Mesenteric fat pad (tissue), 1 donor: ENCODE data around the gene SPDYE1. TPM values are rescaled to one million over a fixed set of nuclear protein-coding genes. Genes with fewer than 3 reads are reported as not detected.

ENCODE experiments used
- microRNA-seq: library from miRNA; unstranded; fragments of <30 nt; microRNA quantifications from one replicate; pipeline ENCODE4 v1.2.0, GENCODE V29; 2020; ENCODE audit warnings: borderline number of aligned reads
- total RNA-seq: library from RNA; stranded (reverse); fragmentation: NEBNext Ultra II Directional; extraction: Animal tissue kit (Norgen Biotek cat#: 25700); gene quantifications from one replicate; pipeline ENCODE4 v1.2.1, GENCODE V29; 2021
- donor health status: DM: yes; HTN: yes; CAD: no.

Gene SPDYE1
- total RNA-seq, 1 donor from 2014 or later = not detected

Small RNAs within 50 kb of the gene (microRNA-seq; reads per million reads assigned to microRNA genes)
- gene MIR6837 = not detected

Other genes with a start within 250 kb of the SPDYE1 start
- gene BLVRA, start 239.2 kb upstream of the SPDYE1 start, total RNA-seq = 82.4 TPM
- 78.5 TPM for gene MRPS24, start 128.4 kb upstream of the SPDYE1 start, total RNA-seq
- 44.3 TPM for gene URGCP, start 91.3 kb upstream of the SPDYE1 start, total RNA-seq
- gene UBE2D4, start 71.5 kb upstream of the SPDYE1 start, total RNA-seq = 25.1 TPM
- 99.0 TPM for gene DBNL, start 46.8 kb downstream of the SPDYE1 start, total RNA-seq
- not detected for gene PGAM2, start 67.7 kb downstream of the SPDYE1 start, total RNA-seq
- 15.5 TPM for gene POLM, start 84.6 kb downstream of the SPDYE1 start, total RNA-seq
- gene AEBP1, start 106.4 kb downstream of the SPDYE1 start, total RNA-seq = 267 TPM
- 60.2 TPM for gene POLD2, start 125.7 kb downstream of the SPDYE1 start, total RNA-seq
- not detected for gene MYL7, start 143.4 kb downstream of the SPDYE1 start, total RNA-seq
- gene GCK, start 191.5 kb downstream of the SPDYE1 start, total RNA-seq = 0.48 TPM
- gene YKT6, start 203.1 kb downstream of the SPDYE1 start, total RNA-seq = 77.4 TPM